ENCODE results near the gene MRPL10.

MRPL10 gene

GRCh38 chr17:47831003-47831933 is at the start of gene MRPL10, which contains the start of gene LRRC46:
Gene MRPL10, minus strand, starts transcription at chr17:47831541. Its CDS starts 30 bp downstream, at chr17:47831511.
Gene LRRC46, plus strand, starts transcription at chr17:47831670. Its CDS starts 320 bp downstream, at chr17:47831990.
- peak; percentile 91 for DNase-seq

- DNase-seq = no peak
Measured at GRCh38 chr17:47879776-47880454, 48.6 kb upstream of the MRPL10 start.

GRCh38 chr17:47879028-47879585 is 47.8 kb upstream of the MRPL10 start:
- no peak for DNase-seq

- DNase-seq = no peak
Measured at GRCh38 chr17:47878203-47879027, 47.1 kb upstream of the MRPL10 start.

GRCh38 chr17:47877368-47878034 is 46.2 kb upstream of the MRPL10 start:
- no peak for DNase-seq

- no peak for DNase-seq
Measured at GRCh38 chr17:47875011-47875985, 44.0 kb upstream of the MRPL10 start.

- no peak for DNase-seq
Measured at GRCh38 chr17:47873200-47874090, 42.1 kb upstream of the MRPL10 start.

GRCh38 chr17:47872651-47873161 is 41.4 kb upstream of the MRPL10 start:
- DNase-seq = no peak

GRCh38 chr17:47872019-47872650 is 40.8 kb upstream of the MRPL10 start:
- no peak for DNase-seq

- no peak for DNase-seq
Measured at GRCh38 chr17:47871048-47871447, 39.7 kb upstream of the MRPL10 start.

- no peak for DNase-seq
Measured at GRCh38 chr17:47870056-47870455, 38.7 kb upstream of the MRPL10 start.

- DNase-seq = no peak
Measured at GRCh38 chr17:47869114-47869513, 37.8 kb upstream of the MRPL10 start.

- no peak for DNase-seq
Measured at GRCh38 chr17:47867813-47868533, 36.6 kb upstream of the MRPL10 start.

- DNase-seq = no peak
Measured at GRCh38 chr17:47866941-47867340, 35.6 kb upstream of the MRPL10 start.

- DNase-seq = no peak
Measured at GRCh38 chr17:47864791-47865216, 33.5 kb upstream of the MRPL10 start.

- DNase-seq = no peak
Measured at GRCh38 chr17:47862621-47863440, 31.5 kb upstream of the MRPL10 start.

GRCh38 chr17:47860386-47860785 is 29.0 kb upstream of the MRPL10 start:
- DNase-seq = no peak
